Measurements from ENCODE around the gene ATM. TPM values are rescaled to one million over a fixed set of nuclear protein-coding genes. Genes with fewer than 3 reads are reported as not detected.
"Not testable (repeated sequence)": the region's sequence is repeated elsewhere in the genome, so short reads cannot be mapped to it uniquely, and the experiment has no call there.

ATM gene

DNA sequence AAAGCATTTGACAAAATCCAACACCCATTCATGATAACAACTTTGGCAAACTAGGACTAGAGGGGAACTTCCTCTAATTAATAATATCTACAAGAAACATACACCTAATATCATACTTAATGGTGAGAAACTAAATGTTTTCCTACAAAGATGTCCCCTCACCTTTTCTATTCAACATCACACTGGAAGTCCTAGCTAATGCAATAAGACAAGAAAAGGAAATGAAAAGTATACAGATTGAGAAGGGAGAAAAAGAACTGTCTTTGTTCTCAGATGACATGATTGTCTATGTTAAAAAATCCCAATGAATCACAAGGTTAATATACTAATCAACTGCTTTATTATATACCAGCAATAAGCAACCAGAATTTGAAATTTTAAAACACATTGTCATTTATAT is 192.1 kb downstream of the ATM start:
- no peak overlapping the region for H4K8ac ChIP-seq (ENCODE audit: low read length)
- no peak overlapping the region for H2BK120ac ChIP-seq (ENCODE audit: low read depth, low read length)
- H3K4me1 ChIP-seq (ENCODE audit: control insufficient read depth, insufficient read depth, low read depth, low read length) = no peaks in the 10 kb centered on the region
- H3K27me3 ChIP-seq (ENCODE audit: control insufficient read depth in 1 of 2, insufficient read depth in 1 of 2, low read length in 2 of 2) = no peaks in the 10 kb centered on the region
- H3K9ac ChIP-seq (ENCODE audit: low read length) = no peak overlapping the region
- H3K4me2 ChIP-seq (ENCODE audit: low read length, poor library complexity, severe bottlenecking) = no peak overlapping the region
- no peak overlapping the region for H3K27ac ChIP-seq (ENCODE audit: low read length, poor library complexity, severe bottlenecking)
- peaks cover 6% of the 10 kb centered on the region for H3K9me3 ChIP-seq (ENCODE audit: control insufficient read depth, low read length)
- H2BK15ac ChIP-seq (ENCODE audit: low read depth, poor library complexity, severe bottlenecking) = no peak overlapping the region
- no peak overlapping the region for H2BK12ac ChIP-seq (ENCODE audit: low read length in 2 of 2)
- H2BK5ac ChIP-seq (ENCODE audit: low read depth, low read length, poor library complexity, severe bottlenecking) = no peak overlapping the region
- H3K18ac ChIP-seq (ENCODE audit: low read depth in 1 of 2, low read length in 2 of 2) = no peak overlapping the region
- H2AK5ac ChIP-seq (ENCODE audit: low read length, severe bottlenecking) = no peak overlapping the region
- H3K36me3 ChIP-seq (ENCODE audit: control insufficient read depth in 1 of 2, insufficient read depth in 2 of 2, low read depth in 1 of 2, low read length in 2 of 2) = no peaks in the 10 kb centered on the region
- no peak overlapping the region for H3K23ac ChIP-seq (ENCODE audit: low read length in 2 of 2)
- H3K14ac ChIP-seq (ENCODE audit: low read length in 2 of 2) = no peak overlapping the region
- no peaks in the 10 kb centered on the region for H3K79me1 ChIP-seq (replicated peaks; ENCODE audit: low read length, poor library complexity, severe bottlenecking)
- H3K4ac ChIP-seq (ENCODE audit: low read depth in 1 of 2, low read length in 2 of 2) = no peak overlapping the region
- no peak overlapping the region for H4K91ac ChIP-seq (ENCODE audit: low read length)
- no peak overlapping the region for H3K4me3 ChIP-seq (ENCODE audit: insufficient read depth in 1 of 2, low read depth in 1 of 2, low read length in 2 of 2)
- H2AFZ ChIP-seq (ENCODE audit: low read depth, low read length) = no peak overlapping the region
- DNase-seq = no peak

GRCh38 chr11:108417551-108417950 is 194.7 kb downstream of the ATM start:
- H2BK5ac ChIP-seq (ENCODE audit: low read depth, low read length, poor library complexity, severe bottlenecking); H2BK12ac ChIP-seq (ENCODE audit: low read length in 2 of 2); H3K4me2 ChIP-seq (ENCODE audit: low read length, poor library complexity, severe bottlenecking); H3K36me3 ChIP-seq (ENCODE audit: control insufficient read depth in 1 of 2, insufficient read depth in 2 of 2, low read depth in 1 of 2, low read length in 2 of 2); H2AK5ac ChIP-seq (ENCODE audit: low read length, severe bottlenecking); H3K27me3 ChIP-seq (ENCODE audit: control insufficient read depth in 1 of 2, insufficient read depth in 1 of 2, low read length in 2 of 2); H3K23ac ChIP-seq (ENCODE audit: low read length in 2 of 2); H4K8ac ChIP-seq (ENCODE audit: low read length); H3K9ac ChIP-seq (ENCODE audit: low read length); H2BK15ac ChIP-seq (ENCODE audit: low read depth, poor library complexity, severe bottlenecking); H3K9me3 ChIP-seq (ENCODE audit: control insufficient read depth, low read length); H3K4me3 ChIP-seq (ENCODE audit: insufficient read depth in 1 of 2, low read depth in 1 of 2, low read length in 2 of 2); H3K18ac ChIP-seq (ENCODE audit: low read depth in 1 of 2, low read length in 2 of 2); H3K4ac ChIP-seq (ENCODE audit: low read depth in 1 of 2, low read length in 2 of 2); H3K14ac ChIP-seq (ENCODE audit: low read length in 2 of 2); H4K91ac ChIP-seq (ENCODE audit: low read length); H3K79me1 ChIP-seq (replicated peaks; ENCODE audit: low read length, poor library complexity, severe bottlenecking); H3K4me1 ChIP-seq (ENCODE audit: control insufficient read depth, insufficient read depth, low read depth, low read length); DNase-seq; H2BK120ac ChIP-seq (ENCODE audit: low read depth, low read length); H3K27ac ChIP-seq (ENCODE audit: low read length, poor library complexity, severe bottlenecking); H2AFZ ChIP-seq (ENCODE audit: low read depth, low read length): not testable (repeated sequence)
- WGBS = 97% methylated on average over 1 of the region's 2 CpGs

Small RNA genes lying within 50 kb of the gene (small RNA-seq; reads per million reads assigned to genes)
- gene RF00019 (ENCODE audit: low read depth) = not detected
